HG03135 (cell line): ENCODE data around the gene LMBR1.
A peak's percentile ranks its signal among the peaks of the same experiment; 100 is the strongest.
"Not testable (repeated sequence)": the region's sequence is repeated elsewhere in the genome, so short reads cannot be mapped to it uniquely, and the experiment has no call there.

Source experiments
- ATAC-seq: cut with Tn5 transposase; IDR thresholded peaks from one replicate; pipeline ENCODE4 v1.9.1; 2021; ENCODE audit warnings: mild to moderate bottlenecking, moderate library complexity; ENCODE audit not compliant: unreplicated experiment

The LMBR1 gene

GRCh38 chr7:156662277-156662676 lies 230.7 kb downstream of the LMBR1 start:
- ATAC-seq, result no peak

- no peak for ATAC-seq
Measured at GRCh38 chr7:156661637-156662036, 231.3 kb downstream of the LMBR1 start.

- no peak for ATAC-seq
Measured at GRCh38 chr7:156659961-156660360, 233.0 kb downstream of the LMBR1 start.

GRCh38 chr7:156659203-156659602 lies 233.8 kb downstream of the LMBR1 start:
- ATAC-seq, result no peak

GRCh38 chr7:156657681-156658080 lies 235.3 kb downstream of the LMBR1 start:
- ATAC-seq, result no peak

GRCh38 chr7:156656598-156656997 lies 236.4 kb downstream of the LMBR1 start:
- no peak for ATAC-seq

- ATAC-seq, result no peak
Measured at GRCh38 chr7:156655983-156656382, 237.0 kb downstream of the LMBR1 start.

- ATAC-seq, result no peak
Measured at GRCh38 chr7:156655251-156655650, 237.7 kb downstream of the LMBR1 start.

GRCh38 chr7:156654511-156655234 lies 238.3 kb downstream of the LMBR1 start:
- no peak for ATAC-seq

- ATAC-seq, result no peak
Measured at GRCh38 chr7:156652886-156653568, 240.0 kb downstream of the LMBR1 start.

GRCh38 chr7:156651474-156651873 lies 241.5 kb downstream of the LMBR1 start:
- no peak for ATAC-seq

- ATAC-seq, result no peak
Measured at GRCh38 chr7:156650042-156650441, 242.9 kb downstream of the LMBR1 start.

- not testable (repeated sequence) for ATAC-seq
Measured at GRCh38 chr7:156647330-156647729, 245.7 kb downstream of the LMBR1 start.

- ATAC-seq, result no peak
Measured at GRCh38 chr7:156642306-156643045, 250.5 kb downstream of the LMBR1 start.

GRCh38 chr7:156640949-156641485 lies 252.0 kb downstream of the LMBR1 start:
- ATAC-seq, result peak; percentile 63

- ATAC-seq, result peak; percentile 87
Measured at GRCh38 chr7:156640257-156640948, 252.6 kb downstream of the LMBR1 start, which contains the start of gene RNF32. Gene RNF32, plus strand, starts transcription at chr7:156640774. Its CDS starts 3,104 bp downstream, at chr7:156643878.

- ATAC-seq, result peak; percentile 3
Measured at GRCh38 chr7:156639426-156640256, 253.3 kb downstream of the LMBR1 start.

GRCh38 chr7:156638443-156639077 lies 254.4 kb downstream of the LMBR1 start:
- ATAC-seq, result no peak

- ATAC-seq, result not testable (repeated sequence)
Measured at GRCh38 chr7:156637093-156637492, 255.9 kb downstream of the LMBR1 start.
